ENCODE measurements around the gene RPS15. TPM values are rescaled to one million over a fixed set of nuclear protein-coding genes. Genes with fewer than 3 reads are reported as not detected.

Gene RPS15
- total and polyA plus RNA-seq, 9 of the 15 experiments (the other 6 are each of a cell fraction or from before 2014, with no cell fraction given) = 605 to 2,791 (median 957) TPM

GRCh38 chr19:1450735-1451731 is 12.8 kb downstream of the RPS15 start (continued):
- TF ChIP-seq SMARCC2 (IDR thresholded peaks at IDR 0.05; ENCODE audit: low read depth) = no peak
- no peak for TF ChIP-seq CTCF (IDR thresholded peaks at IDR 0.05 in 2 of 3, conservative IDR thresholded peaks at IDR 0.05 in 1 of 3; ENCODE audit: insufficient read depth in 2 of 3, low read depth in 1 of 3, low read length in 3 of 3)
- no peak for TF ChIP-seq HNRNPLL (IDR thresholded peaks at IDR 0.05; ENCODE audit: low read depth, low read length, poor library complexity, severe bottlenecking)
- TF ChIP-seq HSF4 (CRISPR knock-in tag; IDR thresholded peaks at IDR 0.05; ENCODE audit: borderline replicate concordance) = no peak
- TF ChIP-seq NCOA1 (IDR thresholded peaks at IDR 0.05; ENCODE audit: low read depth) = no peak
- no peak for TF ChIP-seq EP400 (IDR thresholded peaks at IDR 0.05)
- TF ChIP-seq ID3 (CRISPR knock-in tag; IDR thresholded peaks at IDR 0.05) = no peak
- no peak for TF ChIP-seq ID3 (tag; IDR thresholded peaks at IDR 0.05)
- no peak for TF ChIP-seq ZNF253 (CRISPR knock-in tag; conservative IDR thresholded peaks at IDR 0.05)
- TF ChIP-seq FOXA1 (IDR thresholded peaks at IDR 0.05; ENCODE audit: borderline replicate concordance) = no peak
- peak in 1 of 2 experiments; percentile 17 for TF ChIP-seq E2F6 (IDR thresholded peaks at IDR 0.05; ENCODE audit: borderline replicate concordance in 1 of 2, extremely low read depth in 1 of 2, insufficient read depth in 1 of 2, insufficient read length in 1 of 2, low read depth in 1 of 2, low read length in 1 of 2, poor library complexity in 1 of 2, severe bottlenecking in 1 of 2)
- no peak for TF ChIP-seq ZNF407 (IDR thresholded peaks at IDR 0.05; ENCODE audit: low read depth)
- no peak for TF ChIP-seq ZNF354B (CRISPR knock-in tag; IDR thresholded peaks at IDR 0.05)
- TF ChIP-seq HLTF (IDR thresholded peaks at IDR 0.05) = no peak
- no peak for TF ChIP-seq COPS2 (conservative IDR thresholded peaks at IDR 0.05)

All from K562 (cell line).